ENCODE data around the gene EPSTI1.

- no peak for TF ChIP-seq POLR2A (IDR thresholded peaks at IDR 0.05)
- TF ChIP-seq CTCF (IDR thresholded peaks at IDR 0.05): peak; percentile 41 to 79 (median 72)
Measured at GRCh38 chr13:42969565-42970172, 22.4 kb downstream of the EPSTI1 start.
